ENCODE results near the gene PRICKLE4. TPM values are rescaled to one million over a fixed set of nuclear protein-coding genes. Genes with fewer than 3 reads are reported as not detected.

The PRICKLE4 gene
- total and polyA plus RNA-seq, 2 donors (not counting 1 experiment from before 2014, with no cell fraction given) = 0.60 TPM; not detected in 1

GRCh38 chr6:41791984-41792383 is 11.4 kb downstream of the PRICKLE4 start:
- peaks cover 4 to 9% of the 10 kb centered on the region in 2 donors for H3K4me1 ChIP-seq (ENCODE audit: control insufficient read depth in 2 of 2, insufficient read depth in 2 of 2, low read length in 2 of 2)
- CTCF ChIA-PET = no interaction called here
- H3K27me3 Mint-ChIP-seq = no peaks in the 10 kb centered on the region
- ATAC-seq (ENCODE audit: low read depth) = no peak
- no peaks in the 10 kb centered on the region for H3K9me3 ChIP-seq (ENCODE audit: control extremely low read depth in 1 of 3, control insufficient read depth in 2 of 3, insufficient read depth in 1 of 3, low read length in 2 of 3)
- no peaks in the 10 kb centered on the region for H3K9me3 Mint-ChIP-seq (ENCODE audit: insufficient read depth)
- no peak overlapping the region for H3K4me2 ChIP-seq (replicated peaks; ENCODE audit: low read depth, low read length, poor library complexity, severe bottlenecking)
- H3K9ac ChIP-seq (ENCODE audit: low read length) = no peak overlapping the region
- 90% methylated on average over 3 of the region's 4 CpGs for WGBS (ENCODE audit: insufficient coverage)
- no peak overlapping the region for H3K27ac ChIP-seq (ENCODE audit: low read length in 2 of 2)
- no peak overlapping the region for H2AFZ ChIP-seq (ENCODE audit: insufficient read depth, low read depth, low read length, poor library complexity, severe bottlenecking)
- POLR2A ChIA-PET = no interaction called here
- no peak overlapping the region for H3K27ac Mint-ChIP-seq
- H3K36me3 ChIP-seq (replicated peaks in 1 of 2; ENCODE audit: control extremely low read depth in 1 of 2, control insufficient read depth in 1 of 2, extremely low read depth in 1 of 2, insufficient read depth in 2 of 2, low read length in 1 of 2) = peaks cover 0 to 51% of the 10 kb centered on the region in 2 experiments
- DNase-seq = no peak
- peaks cover 10% of the 10 kb centered on the region for H3K4me1 Mint-ChIP-seq
- H4K20me1 ChIP-seq (ENCODE audit: control insufficient read depth, insufficient read depth, low read length, poor library complexity, severe bottlenecking) = peaks cover 13% of the 10 kb centered on the region
- H3K4me3 Mint-ChIP-seq = no peak overlapping the region
- TF ChIP-seq EZH2 (IDR thresholded peaks at IDR 0.05; ENCODE audit: borderline replicate concordance, insufficient read depth, low read depth, low read length, poor library complexity, severe bottlenecking) (no peak), CTCF (IDR thresholded peaks at IDR 0.05) (no peak)
- peaks cover 24% of the 10 kb centered on the region for H3K79me2 ChIP-seq (ENCODE audit: control insufficient read depth, insufficient read depth, low read length)
- no peaks in the 10 kb centered on the region for H3K27me3 ChIP-seq (replicated peaks in 1 of 4; ENCODE audit: control extremely low read depth in 1 of 4, control insufficient read depth in 3 of 4, insufficient read depth in 4 of 4, low read length in 3 of 4)
- no peak overlapping the region for H3K4me3 ChIP-seq (ENCODE audit: control extremely low read depth in 1 of 5, extremely low read depth in 1 of 5, insufficient read depth in 1 of 5, low read depth in 2 of 5, low read length in 4 of 5)
- intact Hi-C loops (cut with micrococcal nuclease) = no loop called here

GRCh38 chr6:41796474-41796873 is 15.9 kb downstream of the PRICKLE4 start:
- no peak overlapping the region for H3K27ac Mint-ChIP-seq
- Histone ChIP-seq H3K4me1 (ENCODE audit: control insufficient read depth in 2 of 2, insufficient read depth in 2 of 2, low read length in 2 of 2) (no peaks in the 10 kb centered on the region), H3K4me3 (ENCODE audit: control extremely low read depth in 1 of 5, extremely low read depth in 1 of 5, insufficient read depth in 1 of 5, low read depth in 2 of 5, low read length in 4 of 5) (no peak overlapping the region), H2AFZ (ENCODE audit: insufficient read depth, low read depth, low read length, poor library complexity, severe bottlenecking) (no peak overlapping the region), H3K4me2 (replicated peaks; ENCODE audit: low read depth, low read length, poor library complexity, severe bottlenecking) (no peak overlapping the region), H3K79me2 (ENCODE audit: control insufficient read depth, insufficient read depth, low read length) (peaks cover 3% of the 10 kb centered on the region), H3K9me3 (ENCODE audit: control extremely low read depth in 1 of 3, control insufficient read depth in 2 of 3, insufficient read depth in 1 of 3, low read length in 2 of 3) (no peaks in the 10 kb centered on the region), H4K20me1 (ENCODE audit: control insufficient read depth, insufficient read depth, low read length, poor library complexity, severe bottlenecking) (no peaks in the 10 kb centered on the region), H3K27ac (ENCODE audit: low read length in 2 of 2) (no peak overlapping the region), H3K27me3 (replicated peaks in 1 of 4; ENCODE audit: control extremely low read depth in 1 of 4, control insufficient read depth in 3 of 4, insufficient read depth in 4 of 4, low read length in 3 of 4) (no peaks in the 10 kb centered on the region), H3K9ac (ENCODE audit: low read length) (no peak overlapping the region), H3K36me3 (replicated peaks in 1 of 2; ENCODE audit: control extremely low read depth in 1 of 2, control insufficient read depth in 1 of 2, extremely low read depth in 1 of 2, insufficient read depth in 2 of 2, low read length in 1 of 2) (peaks cover 0 to 24% of the 10 kb centered on the region in 2 experiments)
- ChIA-PET POLR2A (no interaction called here), CTCF (no interaction called here)
- DNase-seq (no peak), ATAC-seq (ENCODE audit: low read depth) (no peak)
- intact Hi-C loops (cut with micrococcal nuclease) = no loop called here
- no peaks in the 10 kb centered on the region for H3K4me1 Mint-ChIP-seq
- TF ChIP-seq CTCF (IDR thresholded peaks at IDR 0.05) (no peak), EZH2 (IDR thresholded peaks at IDR 0.05; ENCODE audit: borderline replicate concordance, insufficient read depth, low read depth, low read length, poor library complexity, severe bottlenecking) (no peak)
- WGBS (ENCODE audit: insufficient coverage) = no CpG with 5 or more reads among the region's 2 CpGs
- no peaks in the 10 kb centered on the region for H3K9me3 Mint-ChIP-seq (ENCODE audit: insufficient read depth)
- no peaks in the 10 kb centered on the region for H3K27me3 Mint-ChIP-seq
- no peak overlapping the region for H3K4me3 Mint-ChIP-seq

Measured in B cell (primary cell).